Cortex of kidney (tissue), 1 donor: ENCODE results near the gene BAHD1.

Source experiments
- DNase-seq: peaks from one replicate; lab custom pipeline; 2025; lab: John Stamatoyannopoulos, UW

Gene BAHD1

GRCh38 chr15:40440743-40441564, at the start of gene BAHD1:
Gene BAHD1 (plus strand): TSS chr15:40440953. CDS start chr15:40458465, 17,512 bp downstream.
- peak; percentile 71 for DNase-seq

DNA sequence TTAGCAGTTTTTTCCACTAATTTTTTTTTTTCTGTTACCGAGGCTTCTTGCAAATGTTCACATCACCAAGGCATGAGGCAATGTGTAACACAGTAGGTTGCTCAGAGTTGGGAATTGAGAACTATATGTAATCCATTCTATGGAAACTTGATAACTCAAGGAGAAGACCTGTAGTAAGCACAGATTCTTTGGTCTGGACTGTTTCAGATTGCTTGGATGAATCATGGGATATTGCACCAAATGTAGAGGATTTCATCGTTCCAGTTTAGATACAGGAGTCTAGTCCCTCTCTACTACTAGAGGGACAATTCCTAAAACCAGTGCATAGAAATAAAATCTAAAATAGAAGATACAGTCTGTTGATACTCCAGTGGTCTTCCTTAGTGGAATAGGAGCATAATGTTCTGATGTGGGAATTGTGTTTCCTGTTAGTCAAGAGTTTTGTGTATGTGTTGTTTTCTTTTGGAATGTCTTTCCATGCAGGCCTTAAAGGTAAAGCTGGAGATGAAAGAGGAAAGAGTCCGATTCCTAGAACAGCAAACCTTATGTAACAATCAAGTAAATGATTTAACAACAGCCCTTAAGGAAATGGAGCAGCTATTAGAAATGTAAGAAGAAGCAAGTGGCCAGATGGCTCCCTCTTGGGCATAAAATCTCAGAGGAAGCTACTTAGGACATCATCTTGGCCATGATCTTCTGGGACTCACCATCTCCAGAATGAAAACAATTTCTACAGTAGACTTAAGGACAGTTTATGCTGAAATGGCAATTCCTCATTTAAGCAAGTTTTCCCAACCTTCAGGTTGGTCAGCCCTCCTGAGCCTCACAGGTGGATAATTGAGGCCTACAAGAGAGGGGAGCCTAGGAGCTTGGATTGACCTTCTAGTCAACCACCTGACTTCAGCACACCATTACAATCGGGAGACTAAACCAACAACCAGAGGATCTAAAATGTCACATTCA, 47.5 kb upstream of the BAHD1 start:
- DNase-seq, result no peak

DNA sequence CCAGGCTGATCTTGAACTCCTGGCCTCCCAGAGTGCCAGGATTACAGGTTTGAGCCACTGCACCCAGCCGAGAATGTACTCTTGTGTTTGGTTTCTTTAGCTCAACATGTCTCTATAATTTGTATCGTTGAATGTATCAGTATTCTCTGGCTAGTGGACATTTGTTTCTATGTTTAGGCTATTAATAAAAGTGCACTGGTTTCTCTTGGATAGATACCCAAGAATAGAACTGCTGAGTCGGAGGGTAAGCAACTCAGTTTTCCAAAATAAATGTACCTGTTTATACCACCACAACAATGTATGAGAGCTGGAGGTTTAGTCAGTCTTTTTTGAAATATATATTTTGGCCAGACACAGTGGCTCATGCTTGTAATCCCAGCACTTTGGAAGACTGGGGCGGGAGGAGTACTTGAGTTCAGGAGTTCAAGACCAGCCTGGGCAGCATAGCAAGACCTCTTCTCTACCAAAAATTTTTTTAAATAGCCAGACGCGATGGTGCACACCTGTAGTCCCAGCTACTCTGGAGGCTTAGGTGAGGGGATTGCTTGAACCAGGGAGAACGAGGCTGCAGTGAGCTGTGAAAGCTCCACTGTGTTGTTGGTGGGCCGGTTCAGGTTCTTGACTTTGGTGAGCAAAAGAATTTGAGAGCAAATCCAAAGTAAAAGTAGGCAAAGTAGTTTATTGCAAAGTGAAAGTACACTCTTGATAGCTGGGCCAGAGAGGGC, 42.9 kb upstream of the BAHD1 start:
- no peak for DNase-seq

DNA sequence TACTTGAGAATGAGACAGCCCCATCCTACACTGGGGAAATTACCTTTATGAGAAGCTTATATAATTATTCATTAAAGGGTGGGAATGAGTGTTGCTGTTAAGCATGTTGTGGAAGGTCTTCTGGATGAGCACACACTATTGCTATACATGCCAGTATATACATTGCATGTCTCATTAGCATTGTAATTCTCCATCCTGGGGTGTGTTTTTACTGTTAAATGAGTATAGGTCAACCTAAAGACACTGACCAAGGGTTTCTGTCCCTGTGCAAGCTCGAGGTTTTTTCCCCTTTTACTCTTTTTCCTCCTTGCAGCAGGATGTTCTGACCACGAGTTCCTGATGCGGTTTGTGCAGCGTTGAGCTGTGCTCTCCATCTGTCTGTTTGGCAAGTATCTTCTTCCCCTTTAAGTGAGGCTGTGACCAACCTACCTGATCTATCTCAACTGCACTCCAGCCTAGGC, 42.3 kb upstream of the BAHD1 start:
- DNase-seq, result no peak

DNA sequence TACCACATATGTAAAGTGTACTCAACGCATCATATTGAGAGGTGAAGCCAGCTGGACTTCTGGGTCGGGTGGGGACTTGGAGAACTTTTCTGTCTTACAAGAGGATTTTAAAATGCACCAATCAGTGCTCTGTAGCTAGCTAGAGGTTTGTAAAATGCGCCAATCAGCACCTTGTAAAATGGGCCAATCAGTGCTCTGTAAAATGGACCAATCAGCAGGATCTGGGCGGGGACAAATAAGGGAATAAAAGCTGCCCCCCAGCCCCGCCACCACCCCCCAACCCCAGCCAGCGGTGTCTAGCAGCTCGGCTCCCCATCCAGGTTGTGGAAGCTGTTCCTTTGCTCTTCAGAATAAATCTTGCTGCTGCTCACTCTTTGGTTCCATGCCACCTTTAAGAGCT, 41.4 kb upstream of the BAHD1 start:
- DNase-seq, result no peak

GRCh38 chr15:40405501-40406381, 35.0 kb upstream of the BAHD1 start, which contains the start of gene IVD:
Gene IVD (plus strand): TSS chr15:40405795. CDS start chr15:40405828, 33 bp downstream.
- peak; percentile 47 for DNase-seq

GRCh38 chr15:40407330-40407990, 33.3 kb upstream of the BAHD1 start:
- DNase-seq, result no peak

DNA sequence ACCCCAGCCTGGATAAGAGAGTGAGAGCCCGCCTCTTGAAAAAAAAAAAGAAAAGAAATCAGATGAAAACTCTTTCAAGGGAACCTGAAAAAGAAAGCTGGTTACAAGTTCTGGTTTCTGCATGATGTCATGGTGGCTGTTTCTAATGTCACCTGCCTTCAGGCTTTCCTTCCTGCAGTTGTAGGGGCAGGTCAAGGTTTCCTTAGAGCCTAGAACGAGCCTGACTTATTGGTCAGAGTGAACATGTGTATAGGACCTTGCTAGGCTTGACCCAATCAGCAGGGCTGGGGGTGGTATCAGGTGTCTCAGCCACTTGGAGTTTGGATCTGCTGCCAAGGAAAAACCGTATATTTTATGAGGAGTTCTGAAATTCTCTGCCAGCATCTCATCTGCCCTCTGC, 31.4 kb upstream of the BAHD1 start:
- DNase-seq, result no peak

DNA sequence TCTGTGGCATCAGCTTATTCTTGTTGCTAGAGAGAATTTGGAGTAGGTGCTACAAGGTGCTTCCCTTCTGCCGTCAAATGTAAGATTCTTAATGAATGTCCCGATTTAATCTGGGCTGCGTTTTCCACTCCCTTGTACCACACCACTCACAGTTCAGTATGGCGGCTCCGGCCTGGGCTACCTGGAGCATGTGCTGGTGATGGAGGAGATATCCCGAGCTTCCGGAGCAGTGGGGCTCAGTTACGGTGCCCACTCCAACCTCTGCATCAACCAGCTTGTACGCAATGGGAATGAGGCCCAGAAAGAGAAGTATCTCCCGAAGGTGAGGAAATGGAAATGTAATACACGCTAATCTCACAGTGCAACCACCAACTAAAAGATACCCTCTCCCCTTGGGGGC, 30.3 kb upstream of the BAHD1 start:
- DNase-seq, result no peak

GRCh38 chr15:40412095-40412759, 28.5 kb upstream of the BAHD1 start:
- DNase-seq, result no peak

DNA sequence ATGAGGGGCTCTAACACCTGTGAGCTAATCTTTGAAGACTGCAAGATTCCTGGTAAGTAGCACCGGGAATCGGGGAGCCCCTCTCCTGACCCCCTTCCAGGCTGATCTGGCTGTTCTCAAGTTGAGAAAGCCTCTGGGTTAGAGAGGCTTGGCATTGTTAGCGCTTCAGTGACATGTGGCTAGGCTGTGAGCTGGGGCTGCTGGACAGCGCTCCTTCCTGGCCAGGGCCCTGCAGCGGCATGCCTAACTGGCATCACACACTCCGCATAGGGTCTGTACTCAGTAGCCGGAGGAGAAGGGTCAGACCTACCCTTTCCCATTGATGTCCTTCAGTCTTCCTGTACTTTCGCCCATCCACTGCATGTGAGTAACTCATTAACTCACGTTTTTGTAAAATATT, 27.7 kb upstream of the BAHD1 start:
- DNase-seq, result no peak

DNA sequence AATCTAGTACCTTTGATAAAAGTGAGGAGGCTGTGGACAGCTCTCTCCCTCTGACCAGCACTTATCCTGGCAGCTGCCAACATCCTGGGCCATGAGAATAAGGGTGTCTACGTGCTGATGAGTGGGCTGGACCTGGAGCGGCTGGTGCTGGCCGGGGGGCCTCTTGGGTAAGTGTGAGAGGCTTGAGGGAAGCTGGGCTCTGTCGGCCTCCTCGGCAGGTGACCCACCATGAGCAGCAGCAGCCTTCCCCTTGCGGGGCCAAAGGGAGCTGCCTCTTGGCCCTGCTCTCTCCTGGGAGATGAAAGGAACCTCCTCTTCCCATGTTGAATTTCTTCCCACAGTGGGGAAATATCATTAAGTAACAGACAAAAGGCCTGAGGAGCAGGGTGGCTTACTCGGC, 25.9 kb upstream of the BAHD1 start:
- no peak for DNase-seq

GRCh38 chr15:40415226-40415625, 25.5 kb upstream of the BAHD1 start:
- DNase-seq, result no peak

DNA sequence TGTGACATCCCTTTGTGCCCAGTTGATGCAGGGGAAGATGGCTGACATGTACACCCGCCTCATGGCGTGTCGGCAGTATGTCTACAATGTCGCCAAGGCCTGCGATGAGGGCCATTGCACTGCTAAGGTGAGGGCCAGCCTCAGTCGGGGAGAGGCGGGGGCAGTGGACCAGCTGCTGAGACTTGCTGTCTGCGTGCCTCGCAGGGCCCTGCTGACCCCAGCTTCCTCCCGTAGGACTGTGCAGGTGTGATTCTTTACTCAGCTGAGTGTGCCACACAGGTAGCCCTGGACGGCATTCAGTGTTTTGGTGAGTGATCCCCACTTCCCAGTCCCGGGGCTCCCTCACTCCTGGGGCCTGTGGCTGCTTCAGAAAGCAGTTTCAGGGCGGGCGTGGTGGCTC, 24.7 kb upstream of the BAHD1 start:
- DNase-seq, result no peak

- DNase-seq, result no peak
Observed at GRCh38 chr15:40418126-40418525, 22.6 kb upstream of the BAHD1 start.

DNA sequence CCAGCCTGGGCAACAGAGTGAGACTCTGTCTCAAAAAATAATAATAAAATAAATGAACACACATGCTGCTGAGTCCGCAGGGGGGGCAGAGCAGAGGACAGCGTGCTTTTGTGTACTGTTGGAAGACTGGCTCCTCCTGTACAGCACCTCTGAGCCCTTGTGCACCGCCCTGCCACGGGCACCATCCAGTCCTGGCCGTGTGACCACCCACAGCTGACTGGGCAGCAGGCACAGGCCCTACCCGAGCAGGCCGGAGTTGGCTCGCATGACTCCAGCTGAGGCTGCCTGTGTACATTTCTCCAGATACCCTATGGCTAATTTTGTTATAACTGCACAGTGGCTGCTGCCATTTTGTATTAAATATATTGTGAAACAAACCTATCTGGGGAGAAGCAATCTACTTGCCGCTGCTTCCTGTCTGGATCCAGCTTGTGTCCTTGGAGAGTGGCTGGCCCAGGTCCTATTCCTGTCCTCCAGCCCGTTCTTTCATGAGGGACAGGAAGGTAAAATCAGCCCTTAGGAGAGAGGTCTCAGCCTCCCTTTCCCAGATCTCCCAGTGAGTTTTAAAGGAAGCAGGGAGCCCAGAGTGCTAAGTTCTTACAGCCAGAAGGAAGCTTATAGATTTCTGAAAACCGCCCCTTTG, 20.6 kb upstream of the BAHD1 start:
- no peak for DNase-seq

GRCh38 chr15:40420793-40421192, 20.0 kb upstream of the BAHD1 start:
- DNase-seq, result no peak

DNA sequence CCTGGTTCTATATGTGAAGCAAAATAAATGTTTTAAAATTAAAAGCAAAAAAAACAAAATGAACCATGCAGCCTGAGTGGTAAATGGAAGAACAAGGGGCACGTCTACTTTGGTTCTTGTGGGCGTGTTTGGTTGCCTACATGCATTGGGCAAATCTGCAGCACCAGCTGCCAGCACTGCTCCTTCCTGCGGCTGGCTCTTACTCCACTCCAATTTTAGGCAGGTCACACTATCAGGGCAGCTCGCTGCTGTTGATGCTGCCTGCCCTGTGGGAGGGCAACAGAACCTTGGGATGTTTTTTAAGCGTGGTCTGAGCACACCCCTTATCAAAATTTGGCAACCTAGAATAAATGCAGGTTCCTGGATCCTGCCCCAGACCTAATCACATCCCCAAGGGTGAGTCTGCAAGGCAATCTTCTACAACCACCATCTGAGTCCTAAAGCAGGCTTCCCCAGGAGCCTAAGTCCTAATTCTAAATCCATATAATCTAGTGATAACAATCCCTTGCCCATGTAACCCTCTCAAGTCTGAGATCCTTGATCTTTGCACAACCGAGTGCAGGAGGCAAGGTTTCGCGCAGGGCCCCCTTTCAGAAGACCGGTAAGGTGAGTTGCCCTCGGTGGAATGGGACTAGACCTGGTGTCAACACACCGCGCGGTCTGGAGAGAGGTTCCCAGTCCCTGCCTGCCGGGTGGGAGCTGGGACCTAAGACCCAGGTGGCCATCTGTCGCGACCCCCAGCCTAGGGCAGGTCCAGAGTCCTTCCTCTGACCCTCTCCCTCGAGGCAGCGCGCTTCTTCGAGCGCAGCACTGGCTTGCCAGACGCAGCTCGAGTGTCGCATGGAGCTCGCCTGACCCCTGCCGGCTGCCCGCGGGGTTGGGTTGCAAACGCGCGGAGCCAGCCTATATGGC, 19.3 kb upstream of the BAHD1 start:
- no peak for DNase-seq
